Measurements from ENCODE around the gene LRMDA. TPM values are rescaled to one million over a fixed set of nuclear protein-coding genes. Genes with fewer than 3 reads are reported as not detected.

The LRMDA gene
- total and polyA plus RNA-seq, 2 of the 8 experiments (the other 6 are each of a cell fraction or from before 2014, with no cell fraction given): 0.86 to 2.8 TPM

GRCh38 chr10:75762431-75762802 lies 331.0 kb downstream of the LRMDA start (continued):
- TF ChIP-seq ATF2 (IDR thresholded peaks at IDR 0.05; ENCODE audit: low read length) (no peak), JUND (IDR thresholded peaks at IDR 0.05; ENCODE audit: low read length) (no peak), CHD1 (IDR thresholded peaks at IDR 0.05; ENCODE audit: low read depth, low read length) (no peak), EGR1 (IDR thresholded peaks at IDR 0.05; ENCODE audit: borderline replicate concordance, low read depth, low read length) (no peak), SIN3A (conservative IDR thresholded peaks at IDR 0.05 in 1 of 2, IDR thresholded peaks at IDR 0.05 in 1 of 2; ENCODE audit: low read depth in 1 of 2, low read length in 2 of 2) (no peak), NANOG (IDR thresholded peaks at IDR 0.05; ENCODE audit: insufficient read depth, low read depth, low read length, poor library complexity, severe bottlenecking) (no peak), YY1 (IDR thresholded peaks at IDR 0.05; ENCODE audit: low read depth, low read length) (no peak), TBP (IDR thresholded peaks at IDR 0.05; ENCODE audit: low read depth, low read length) (no peak), CEBPB (IDR thresholded peaks at IDR 0.05; ENCODE audit: low read depth, low read length) (no peak)
